Fibroblast of pulmonary artery (primary cell): ENCODE data around the gene LMBR1L.
"Not testable (repeated sequence)": the region's sequence is repeated elsewhere in the genome, so short reads cannot be mapped to it uniquely, and the experiment has no call there.

Experiments used
- DNase-seq: peaks from one replicate; pipeline ENCODE4 v3.0.0-alpha.2; 2010; ENCODE audit warnings: low read depth
- H3K4me3 ChIP-seq: replicated peaks from 2 replicates; pipeline ENCODE4 v1.5.1; 2011; ENCODE audit warnings: low read depth, mild to moderate bottlenecking, control low read depth, low read length, moderate library complexity
- CTCF ChIP-seq: IDR thresholded peaks from 2 replicates; pipeline ENCODE4 v1.5.1; 2011; ENCODE audit warnings: mild to moderate bottlenecking, control low read depth, low read length, inconsistent platforms; ENCODE audit errors: missing control alignments

Gene LMBR1L

GRCh38 chr12:49131051-49131893, 20.6 kb upstream of the LMBR1L start, which contains the start of gene TUBA1B:
TUBA1B (minus strand) TSS chr12:49131395; CDS start chr12:49131300, 95 bp downstream.
- TF ChIP-seq CTCF, result no peak
- peak; percentile 87 for DNase-seq
- peak within 1 kb of the TSS; percentile 83 for H3K4me3 ChIP-seq

- H3K4me3 ChIP-seq, result peak overlapping the region; percentile 83
- TF ChIP-seq CTCF, result peak; percentile 84
- peak; percentile 96 for DNase-seq
Observed at GRCh38 chr12:49130151-49131050, 19.8 kb upstream of the LMBR1L start.

- H3K4me3 ChIP-seq, result peak overlapping the region; percentile 83
- TF ChIP-seq CTCF, result no peak
- DNase-seq, result no peak
Observed at GRCh38 chr12:49129332-49130150, 18.9 kb upstream of the LMBR1L start.

GRCh38 chr12:49127971-49128370, 17.3 kb upstream of the LMBR1L start:
- not testable (repeated sequence) for DNase-seq, H3K4me3 ChIP-seq

GRCh38 chr12:49126852-49127763, 16.5 kb upstream of the LMBR1L start:
- no peak overlapping the region for H3K4me3 ChIP-seq
- TF ChIP-seq CTCF, result no peak
- no peak for DNase-seq

GRCh38 chr12:49121047-49121696, 10.5 kb upstream of the LMBR1L start:
- TF ChIP-seq CTCF, result peak; percentile 83
- H3K4me3 ChIP-seq, result no peak overlapping the region
- peak; percentile 80 for DNase-seq
